PC-9 (cell line): Measurements from ENCODE around the gene IP6K3. TPM values are rescaled to one million over a fixed set of nuclear protein-coding genes. Genes with fewer than 3 reads are reported as not detected.
A peak's percentile ranks its signal among the peaks of the same experiment; 100 is the strongest.

Experiments used
- BruUV-seq: library from RNA; stranded (reverse); fragments of 400-500 nt; replicated peaks from 2 replicates; lab custom pipeline; 2021; lab: Mats Ljungman, UMichigan
- CTCF ChIA-PET: fragments of 300-600 bp; sonication (Branson Sonifier 250); formaldehyde crosslinking; loops from one replicate; lab custom pipeline; 2022; ENCODE audit warnings: antibody characterized with exemption; lab: Charles Lee
- POLR2A ChIA-PET: fragments of 300-600 bp; sonication (Branson Sonifier 250); formaldehyde crosslinking; loops from one replicate; lab custom pipeline; 2022; ENCODE audit warnings: antibody characterized with exemption; ENCODE audit not compliant: unreplicated experiment; lab: Charles Lee
- DNase-seq, 2 experiments: peaks; one replicate each; pipeline versions ENCODE4 v3.0.0 to v3.0.0-alpha.2; 2015 to 2022; ENCODE audit warnings: mixed read lengths in 1 of 2
- H2AFZ ChIP-seq: fragments of 200-600 bp; sonication (generic); 2 replicates; pipeline ENCODE4 v1.8.1; 2017; ENCODE audit warnings: antibody characterized with exemption
- H3F3A ChIP-seq: fragments of 200-600 bp; sonication (generic); 2 replicates; pipeline ENCODE4 v1.8.1; 2017; ENCODE audit warnings: antibody characterized with exemption, mild to moderate bottlenecking, low read depth; ENCODE audit not compliant: insufficient read depth
- H3K27ac ChIP-seq: fragments of 200-600 bp; sonication (generic); 2 replicates; pipeline ENCODE4 v1.6.1; 2016; ENCODE audit warnings: mixed run types
- H3K27me3 ChIP-seq: fragments of 200-600 bp; sonication (generic); 2 replicates; pipeline ENCODE4 v1.6.1; 2016; ENCODE audit warnings: low read depth, mixed run types; ENCODE audit not compliant: insufficient read depth
- H3K36me3 ChIP-seq: fragments of 200-600 bp; sonication (generic); 2 replicates; pipeline ENCODE4 v1.6.1; 2016; ENCODE audit warnings: low read depth, mixed run types
- H3K4me1 ChIP-seq: fragments of 200-600 bp; sonication (generic); replicated peaks from 2 replicates; pipeline ENCODE4 v1.6.1; 2016; ENCODE audit warnings: mixed run types; ENCODE audit not compliant: insufficient read depth
- H3K4me2 ChIP-seq: fragments of 200-600 bp; sonication (generic); 2 replicates; pipeline ENCODE4 v1.6.1; 2017; ENCODE audit warnings: mixed run types
- H3K4me3 ChIP-seq: fragments of 200-600 bp; sonication (generic); 2 replicates; pipeline ENCODE4 v1.6.1; 2016; ENCODE audit warnings: mixed run types
- H3K79me2 ChIP-seq: fragments of 200-600 bp; sonication (generic); 2 replicates; pipeline ENCODE4 v1.6.1; 2017; ENCODE audit warnings: low read depth, mixed run types
- H3K9me2 ChIP-seq: fragments of 200-600 bp; sonication (generic); 2 replicates; pipeline ENCODE4 v1.8.1; 2017; ENCODE audit warnings: mild to moderate bottlenecking; ENCODE audit not compliant: insufficient read depth
- H3K9me3 ChIP-seq: fragments of 200-600 bp; sonication (generic); 2 replicates; pipeline ENCODE4 v1.8.1; 2016; ENCODE audit warnings: low read depth; ENCODE audit not compliant: insufficient read depth
- H4K20me1 ChIP-seq: fragments of 200-600 bp; sonication (generic); 2 replicates; pipeline ENCODE4 v1.8.1; 2017; ENCODE audit not compliant: insufficient read depth
- CTCF ChIP-seq: fragments of 200-600 bp; sonication (generic); conservative IDR thresholded peaks from 2 replicates; pipeline ENCODE4 v1.6.1; 2017; ENCODE audit warnings: mixed run types, antibody characterized with exemption, mild to moderate bottlenecking, moderate library complexity
- EZH2 ChIP-seq: fragments of 200-600 bp; sonication (generic); IDR thresholded peaks from 2 replicates; pipeline ENCODE4 v1.8.0; 2017; ENCODE audit warnings: antibody characterized with exemption, low read depth
- intact Hi-C: fragments of 100-400 bp; cut with micrococcal nuclease; formaldehyde crosslinking; loops from one replicate; pipeline ENCODE4 v1.10.0; 2022; ENCODE audit not compliant: unreplicated experiment
- total RNA-seq: library from RNA; stranded (reverse); gene quantifications from 2 replicates; pipeline ENCODE4 v1.2.3, GENCODE V29; 2021

The IP6K3 gene
- total RNA-seq, 1 experiment from 2014 or later, result not detected

- Histone ChIP-seq H3K4me2 (peak overlapping the region; percentile 61), H3K27me3 (no peaks in the 10 kb centered on the region), H3K79me2 (no peaks in the 10 kb centered on the region), H4K20me1 (no peaks in the 10 kb centered on the region), H3K9me2 (no peaks in the 10 kb centered on the region), H3K36me3 (no peaks in the 10 kb centered on the region), H3K9me3 (no peaks in the 10 kb centered on the region), H3K4me1 (peaks cover 43% of the 10 kb centered on the region), H3K4me3 (peak overlapping the region; percentile 18; the same call in 1 of the 2 replicates), H2AFZ (no peak overlapping the region), H3K27ac (0 out of 2 replicates have a peak overlapping the region, but pooled peaks have one; percentile 3), H3F3A (peaks cover 20% of the 10 kb centered on the region; the same call in 1 of the 2 replicates)
- CTCF ChIA-PET, result interaction anchor here (0.8 to 1.6 kb wide), 3 partner anchors 18 to 289 kb away, joined by 3 to 7 read pairs (median 3); partner anchors contain the start of gene UQCC2
- POLR2A ChIA-PET, result interaction anchor here (0.5 to 0.6 kb wide), 2 partner anchors 11 to 19 kb away, joined by 10 to 14 read pairs; no protein-coding TSS in a partner anchor
- intact Hi-C loops, result loop anchor here (1.0 kb wide), 1 partner anchor 18 kb away; no protein-coding TSS in a partner anchor
- TF ChIP-seq CTCF (peak; percentile 97), EZH2 (no peak)
- BruUV-seq, result no TSS peak
- peak; percentile 68 to 90 for DNase-seq
Observed at GRCh38 chr6:33744001-33744848, 2.5 kb downstream of the IP6K3 start.

- Histone ChIP-seq H3K4me1 (peaks cover 47% of the 10 kb centered on the region), H3K9me2 (no peaks in the 10 kb centered on the region), H3K79me2 (no peaks in the 10 kb centered on the region), H3K36me3 (no peaks in the 10 kb centered on the region), H2AFZ (no peak overlapping the region), H4K20me1 (no peaks in the 10 kb centered on the region), H3K27me3 (no peaks in the 10 kb centered on the region), H3K27ac (no peak overlapping the region), H3K4me3 (no peak overlapping the region), H3F3A (peaks cover 20% of the 10 kb centered on the region; the same call in 1 of the 2 replicates), H3K9me3 (no peaks in the 10 kb centered on the region), H3K4me2 (no peak overlapping the region)
- no TSS peak for BruUV-seq
- ChIA-PET CTCF (interaction anchor here (0.5 kb wide), 1 partner anchor 32 kb away, joined by 4 read pairs; the partner anchor contains the start of gene UQCC2), POLR2A (no interaction called here)
- TF ChIP-seq CTCF (no peak), EZH2 (no peak)
- no peak for DNase-seq
- intact Hi-C loops, result no loop called here
Observed at GRCh38 chr6:33742837-33743236, 3.9 kb downstream of the IP6K3 start.

GRCh38 chr6:33742092-33742491 lies 4.6 kb downstream of the IP6K3 start:
- Histone ChIP-seq H3K4me3 (no peak overlapping the region), H3K79me2 (no peaks in the 10 kb centered on the region), H3K36me3 (no peaks in the 10 kb centered on the region), H3K27ac (no peak overlapping the region), H3K9me2 (no peaks in the 10 kb centered on the region), H4K20me1 (no peaks in the 10 kb centered on the region), H3K27me3 (no peaks in the 10 kb centered on the region), H3K4me1 (peaks cover 47% of the 10 kb centered on the region), H3K9me3 (no peaks in the 10 kb centered on the region), H3K4me2 (no peak overlapping the region), H2AFZ (no peak overlapping the region), H3F3A (peaks cover 20% of the 10 kb centered on the region; the same call in 1 of the 2 replicates)
- BruUV-seq, result no TSS peak
- TF ChIP-seq CTCF (no peak), EZH2 (no peak)
- DNase-seq, result no peak
- intact Hi-C loops, result no loop called here
- ChIA-PET POLR2A (no interaction called here), CTCF (interaction anchor here (0.7 kb wide), 2 partner anchors 414 to 618 kb away, joined by 4 to 7 read pairs; no protein-coding TSS in a partner anchor)
